Stimulated activated CD4-positive, alpha-beta T cell treated with anti-CD3 and anti-CD28 coated beads, Interleukin-15, amount 100 ng/mL, for 1 hour (primary cell): ENCODE results near the gene WIZ.

Experiments used
- DNase-seq, 2 donors: peaks; one replicate each; pipeline ENCODE4 v3.0.0-alpha.2; 2020; ENCODE audit warnings: low read depth in 1 of 2, low spot score in 1 of 2

WIZ gene

DNA sequence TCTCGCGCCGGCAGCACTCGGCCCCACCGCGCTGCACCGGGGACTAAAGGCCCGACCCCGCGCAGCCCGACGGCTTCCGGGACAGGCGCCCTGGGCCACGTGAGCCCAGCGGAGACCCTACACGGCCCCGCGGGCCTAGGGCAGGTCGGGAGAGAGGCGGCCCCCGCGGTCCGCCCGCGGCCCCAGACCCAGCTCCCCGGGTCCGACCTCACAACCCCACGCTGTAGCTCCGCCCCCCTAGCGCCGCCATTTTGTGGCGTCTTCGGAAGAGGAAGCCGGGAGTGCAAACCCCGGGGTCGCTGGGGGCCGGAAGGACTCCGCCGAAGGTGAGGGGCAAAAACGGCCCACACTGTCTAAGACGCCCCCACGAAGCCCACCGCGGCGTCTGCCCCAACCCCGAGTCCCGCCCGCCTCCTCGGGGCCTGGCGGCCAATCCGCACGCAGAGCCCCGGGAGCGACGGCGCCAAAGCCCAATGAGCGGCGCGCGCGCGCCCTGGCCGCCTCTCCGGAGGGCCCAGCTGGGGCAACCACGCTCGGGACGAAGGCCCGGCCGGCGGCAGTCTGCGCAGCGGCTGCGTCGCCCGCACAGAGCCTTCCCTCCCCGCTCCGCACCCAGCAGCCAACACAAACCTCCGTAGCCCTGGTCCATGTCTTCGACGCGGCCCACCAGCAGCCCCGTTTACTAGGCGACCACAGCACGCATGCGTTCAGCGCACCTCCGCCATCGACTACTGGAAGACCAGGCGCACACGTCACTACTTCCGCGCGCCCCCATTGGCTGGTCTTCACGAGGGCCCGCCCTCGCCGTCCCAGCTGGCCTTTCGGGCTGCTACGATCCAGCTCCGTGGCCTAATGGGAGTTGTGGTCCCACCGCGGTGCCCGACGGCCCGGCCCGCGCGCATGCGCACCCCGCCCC lies 70.4 kb downstream of the WIZ start, which contains the start of gene AKAP8:
TSS of gene AKAP8 (minus strand) at position 705 of the 916 bp plus-strand sequence. CDS start at position 649, 56 bp downstream.
- DNase-seq: peak; percentile 96 to 97

GRCh38 chr19:15378534-15379082 lies 71.1 kb downstream of the WIZ start:
- DNase-seq: peak in 1 of 2 donors; percentile 26

GRCh38 chr19:15374796-15375440 lies 74.8 kb downstream of the WIZ start:
- no peak for DNase-seq

DNA sequence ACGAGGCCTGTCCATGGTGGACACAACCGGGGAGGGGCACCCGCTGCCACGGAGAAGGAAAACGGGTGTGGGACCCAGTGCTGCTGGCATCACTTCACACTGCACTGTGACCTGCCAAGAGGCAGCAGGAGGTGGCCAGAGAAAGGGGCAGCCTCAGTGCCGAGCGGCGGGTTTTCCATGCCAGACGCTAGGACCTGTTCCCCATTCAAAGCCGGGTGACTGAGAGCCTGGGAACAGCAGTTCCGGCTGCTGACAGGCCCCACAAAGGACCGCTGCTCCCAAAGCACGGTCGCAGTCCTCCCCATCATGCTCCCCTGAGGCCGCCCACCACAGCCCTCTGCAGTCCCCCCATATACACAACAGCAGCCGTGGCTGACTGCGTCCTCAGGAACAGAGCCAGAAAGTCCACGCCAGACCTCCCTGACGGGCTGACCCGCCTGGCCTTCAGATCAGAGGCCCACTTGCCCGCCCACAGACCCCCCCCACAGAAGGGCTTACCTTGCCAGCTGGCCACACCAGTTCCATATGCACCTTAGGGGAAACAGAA lies 75.6 kb downstream of the WIZ start:
- DNase-seq: no peak

DNA sequence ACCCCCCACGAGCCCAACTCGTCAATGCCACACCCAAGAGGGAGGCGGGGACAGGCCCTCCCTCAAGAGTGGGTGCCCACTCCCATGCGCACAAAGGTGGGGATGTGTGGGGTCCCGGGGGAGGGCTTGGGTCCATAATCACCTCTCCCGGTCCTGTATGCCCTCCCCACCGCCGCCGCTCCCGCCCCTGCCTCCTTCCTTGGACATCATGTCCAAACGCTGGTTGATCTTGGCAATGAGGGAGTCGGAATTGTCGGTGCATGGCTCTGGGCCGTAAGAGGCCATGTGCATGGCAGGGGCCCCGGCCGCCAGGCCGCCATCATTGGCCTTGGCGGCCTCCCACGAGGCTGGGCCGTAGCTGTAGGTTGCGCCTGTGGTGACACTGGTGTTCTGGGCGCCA lies 76.1 kb downstream of the WIZ start:
- DNase-seq: no peak

- no peak for DNase-seq
These were observed 76.9 kb downstream of the WIZ start for GRCh38 chr19:15372891-15373301.

DNA sequence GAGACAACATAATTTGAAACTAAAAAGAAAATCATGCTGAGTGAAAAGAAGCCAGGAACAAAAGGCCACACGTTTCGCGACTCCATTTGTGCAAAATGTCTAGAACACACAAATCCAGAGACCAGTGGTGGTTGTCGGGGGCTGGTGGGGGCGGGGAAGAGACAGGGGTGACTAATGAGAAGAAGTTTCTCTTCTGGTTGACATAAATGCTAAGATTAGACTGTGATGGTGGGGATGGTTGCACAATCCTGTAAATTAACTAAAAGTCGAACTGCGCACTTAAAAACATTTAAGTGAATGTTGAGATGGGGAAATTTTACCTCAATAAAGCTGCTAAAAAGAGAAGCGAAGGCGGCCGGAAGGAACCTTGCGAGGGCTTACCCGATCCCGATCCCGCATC lies 77.3 kb downstream of the WIZ start:
- DNase-seq: no peak

GRCh38 chr19:15371786-15372380 lies 77.9 kb downstream of the WIZ start:
- no peak for DNase-seq

DNA sequence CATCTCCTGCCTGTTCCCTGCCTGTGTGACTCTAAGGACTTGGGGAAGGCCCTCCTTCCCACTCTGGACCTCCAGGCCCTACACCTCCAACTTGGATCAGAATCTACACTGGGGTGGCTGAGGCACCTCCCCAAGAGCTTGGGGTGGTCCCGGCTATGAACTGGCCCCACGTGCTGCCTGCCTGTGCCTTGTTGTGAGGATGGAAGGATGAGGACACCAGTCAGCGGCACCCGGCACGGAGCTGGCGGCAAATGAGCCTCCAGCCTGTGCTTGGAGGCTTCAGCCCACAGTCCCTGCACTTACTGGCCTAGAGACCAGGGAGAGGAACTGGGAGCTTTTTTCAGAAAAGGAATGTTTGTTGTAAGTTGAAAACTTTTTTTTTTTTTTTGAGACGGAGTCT lies 78.6 kb downstream of the WIZ start:
- no peak for DNase-seq
